SK-N-SH treated with all-trans-retinoic acid at 6 μM for 48 hours (cell line): ENCODE measurements around the gene PKNOX2.

ENCODE experiments used
- ARNTL ChIP-seq: fragments of 450-650 bp; formaldehyde crosslinking; IDR thresholded peaks from 2 replicates; pipeline ENCODE4 v1.5.0; 2020; ENCODE audit warnings: low read depth, mild to moderate bottlenecking, moderate library complexity, borderline replicate concordance
- OSR1 ChIP-seq: fragments of 250-450 bp; sonication (Bioruptor Pico); IDR thresholded peaks from 2 replicates; pipeline ENCODE4 v1.8.0; 2022; ENCODE audit warnings: moderate library complexity, mild to moderate bottlenecking, inconsistent platforms
- TOX ChIP-seq: fragments of 250-450 bp; sonication (Bioruptor Pico); IDR thresholded peaks from 2 replicates; pipeline ENCODE4 v1.8.0; 2021; ENCODE audit warnings: mild to moderate bottlenecking, moderate library complexity, borderline replicate concordance
- ZC3H10 ChIP-seq: fragments of 250-450 bp; sonication (Bioruptor Pico); IDR thresholded peaks from 2 replicates; pipeline ENCODE4 v1.5.1; 2021; ENCODE audit warnings: mild to moderate bottlenecking, moderate library complexity
- ZFP3 ChIP-seq: fragments of 250-450 bp; sonication (Bioruptor Pico); IDR thresholded peaks from 2 replicates; pipeline ENCODE4 v1.5.0; 2020; ENCODE audit warnings: mild to moderate bottlenecking, moderate library complexity
- ZNF70 ChIP-seq: fragments of 450-650 bp; formaldehyde crosslinking; IDR thresholded peaks from 2 replicates; pipeline ENCODE4 v1.5.0; 2020; ENCODE audit warnings: mild to moderate bottlenecking, moderate library complexity
- TF ChIP-seq, protein P1 (sequence below): fragments of 250-450 bp; sonication (Bioruptor Pico); IDR thresholded peaks from 2 replicates; pipeline ENCODE4 v1.5.1; 2021; ENCODE audit warnings: mild to moderate bottlenecking, moderate library complexity
- TF ChIP-seq, protein P2 (sequence below): fragments of 250-450 bp; sonication (Bioruptor Pico); IDR thresholded peaks from 2 replicates; pipeline ENCODE4 v1.5.1; 2020; ENCODE audit warnings: low read depth, mild to moderate bottlenecking, moderate library complexity

DNA sequence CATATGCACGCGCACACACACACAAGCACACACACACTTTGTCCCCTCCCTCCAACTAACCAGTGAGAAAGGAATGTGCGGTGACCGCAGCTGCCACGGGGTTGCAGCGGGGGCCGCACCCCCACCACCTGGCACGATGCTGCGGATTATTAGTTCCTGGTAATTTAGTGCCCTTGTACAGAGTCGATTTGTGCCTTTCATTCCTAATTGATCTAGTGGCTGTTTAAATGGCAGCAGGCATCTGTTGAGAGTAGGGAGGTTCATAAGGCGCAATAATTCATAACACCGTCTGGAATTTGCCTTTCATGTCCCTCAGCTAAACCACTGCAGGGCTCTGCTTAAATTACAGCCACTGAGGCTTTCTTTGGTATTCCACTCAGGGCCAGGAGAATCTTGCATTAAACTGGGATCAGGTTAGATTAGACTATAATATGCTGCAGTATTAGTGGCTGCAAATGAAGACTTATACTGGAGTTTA is 217.8 kb downstream of the PKNOX2 start:
- TF ChIP-seq, protein P1, sequence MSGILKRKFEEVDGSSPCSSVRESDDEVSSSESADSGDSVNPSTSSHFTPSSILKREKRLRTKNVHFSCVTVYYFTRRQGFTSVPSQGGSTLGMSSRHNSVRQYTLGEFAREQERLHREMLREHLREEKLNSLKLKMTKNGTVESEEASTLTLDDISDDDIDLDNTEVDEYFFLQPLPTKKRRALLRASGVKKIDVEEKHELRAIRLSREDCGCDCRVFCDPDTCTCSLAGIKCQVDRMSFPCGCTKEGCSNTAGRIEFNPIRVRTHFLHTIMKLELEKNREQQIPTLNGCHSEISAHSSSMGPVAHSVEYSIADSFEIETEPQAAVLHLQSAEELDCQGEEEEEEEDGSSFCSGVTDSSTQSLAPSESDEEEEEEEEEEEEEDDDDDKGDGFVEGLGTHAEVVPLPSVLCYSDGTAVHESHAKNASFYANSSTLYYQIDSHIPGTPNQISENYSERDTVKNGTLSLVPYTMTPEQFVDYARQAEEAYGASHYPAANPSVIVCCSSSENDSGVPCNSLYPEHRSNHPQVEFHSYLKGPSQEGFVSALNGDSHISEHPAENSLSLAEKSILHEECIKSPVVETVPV (CRISPR knock-in tag) = no peak
- no peak for TF ChIP-seq TOX (CRISPR knock-in tag)
- no peak for TF ChIP-seq ZC3H10 (CRISPR knock-in tag)
- TF ChIP-seq, protein P2, sequence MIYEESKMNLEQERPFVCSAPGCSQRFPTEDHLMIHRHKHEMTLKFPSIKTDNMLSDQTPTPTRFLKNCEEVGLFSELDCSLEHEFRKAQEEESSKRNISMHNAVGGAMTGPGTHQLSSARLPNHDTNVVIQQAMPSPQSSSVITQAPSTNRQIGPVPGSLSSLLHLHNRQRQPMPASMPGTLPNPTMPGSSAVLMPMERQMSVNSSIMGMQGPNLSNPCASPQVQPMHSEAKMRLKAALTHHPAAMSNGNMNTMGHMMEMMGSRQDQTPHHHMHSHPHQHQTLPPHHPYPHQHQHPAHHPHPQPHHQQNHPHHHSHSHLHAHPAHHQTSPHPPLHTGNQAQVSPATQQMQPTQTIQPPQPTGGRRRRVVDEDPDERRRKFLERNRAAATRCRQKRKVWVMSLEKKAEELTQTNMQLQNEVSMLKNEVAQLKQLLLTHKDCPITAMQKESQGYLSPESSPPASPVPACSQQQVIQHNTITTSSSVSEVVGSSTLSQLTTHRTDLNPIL = no peak
- no peak for TF ChIP-seq ZNF70 (CRISPR knock-in tag)
- no peak for TF ChIP-seq ZFP3
- no peak for TF ChIP-seq OSR1 (CRISPR knock-in tag)
- TF ChIP-seq ARNTL (CRISPR knock-in tag) = no peak
